RWPE2 (cell line): ENCODE data around the gene GHRL.
A peak's percentile ranks its signal among the peaks of the same experiment; 100 is the strongest.

Source experiments
- ATAC-seq: fragments of 200-7000 bp; cut with Tn5 transposase; 3 replicates; pipeline ENCODE4 v1.9.1; 2021; ENCODE audit warnings: low read depth
- DNase-seq: peaks from one replicate; pipeline ENCODE4 v3.0.0-alpha.2; 2020; ENCODE audit warnings: low spot score
- H3K27ac ChIP-seq: fragments of 450-650 bp; 2 replicates; pipeline ENCODE4 v1.5.1; 2017; ENCODE audit warnings: mild to moderate bottlenecking; ENCODE audit not compliant: poor library complexity, severe bottlenecking
- H3K27me3 ChIP-seq: fragments of 250-450 bp; sonication (Bioruptor Pico); 2 replicates; pipeline ENCODE4 v1.5.1; 2021; ENCODE audit warnings: mild to moderate bottlenecking, moderate library complexity; ENCODE audit not compliant: insufficient read depth, poor library complexity, severe bottlenecking
- H3K36me3 ChIP-seq: fragments of 250-450 bp; sonication (Bioruptor Pico); 2 replicates; pipeline ENCODE4 v1.5.1; 2020; ENCODE audit warnings: low read depth, mild to moderate bottlenecking, moderate library complexity
- H3K4me1 ChIP-seq: fragments of 250-450 bp; sonication (Bioruptor Pico); 2 replicates; pipeline ENCODE4 v1.5.1; 2021; ENCODE audit warnings: mild to moderate bottlenecking, moderate library complexity; ENCODE audit not compliant: insufficient read depth, poor library complexity, severe bottlenecking
- H3K4me3 ChIP-seq: fragments of 250-450 bp; sonication (Bioruptor Pico); 2 replicates; pipeline ENCODE4 v1.5.1; 2021; ENCODE audit warnings: mild to moderate bottlenecking, moderate library complexity; ENCODE audit not compliant: severe bottlenecking
- H3K9me3 ChIP-seq: fragments of 250-450 bp; sonication (Bioruptor Pico); 2 replicates; pipeline ENCODE4 v1.5.1; 2021; ENCODE audit warnings: mild to moderate bottlenecking, moderate library complexity; ENCODE audit not compliant: severe bottlenecking
- TF ChIP-seq, protein P1 (sequence below): fragments of 450-650 bp; IDR thresholded peaks from one replicate; pipeline ENCODE4 v1.5.1; 2017; ENCODE audit warnings: mild to moderate bottlenecking, moderate library complexity; ENCODE audit not compliant: poor library complexity, severe bottlenecking

GHRL gene

GRCh38 chr3:10251006-10251405 lies 41.7 kb downstream of the GHRL start:
- H3K4me3 ChIP-seq = no peak overlapping the region
- peaks cover 5% of the 10 kb centered on the region for H3K4me1 ChIP-seq
- TF ChIP-seq, protein P1, sequence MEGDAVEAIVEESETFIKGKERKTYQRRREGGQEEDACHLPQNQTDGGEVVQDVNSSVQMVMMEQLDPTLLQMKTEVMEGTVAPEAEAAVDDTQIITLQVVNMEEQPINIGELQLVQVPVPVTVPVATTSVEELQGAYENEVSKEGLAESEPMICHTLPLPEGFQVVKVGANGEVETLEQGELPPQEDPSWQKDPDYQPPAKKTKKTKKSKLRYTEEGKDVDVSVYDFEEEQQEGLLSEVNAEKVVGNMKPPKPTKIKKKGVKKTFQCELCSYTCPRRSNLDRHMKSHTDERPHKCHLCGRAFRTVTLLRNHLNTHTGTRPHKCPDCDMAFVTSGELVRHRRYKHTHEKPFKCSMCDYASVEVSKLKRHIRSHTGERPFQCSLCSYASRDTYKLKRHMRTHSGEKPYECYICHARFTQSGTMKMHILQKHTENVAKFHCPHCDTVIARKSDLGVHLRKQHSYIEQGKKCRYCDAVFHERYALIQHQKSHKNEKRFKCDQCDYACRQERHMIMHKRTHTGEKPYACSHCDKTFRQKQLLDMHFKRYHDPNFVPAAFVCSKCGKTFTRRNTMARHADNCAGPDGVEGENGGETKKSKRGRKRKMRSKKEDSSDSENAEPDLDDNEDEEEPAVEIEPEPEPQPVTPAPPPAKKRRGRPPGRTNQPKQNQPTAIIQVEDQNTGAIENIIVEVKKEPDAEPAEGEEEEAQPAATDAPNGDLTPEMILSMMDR = no peak
- no peaks in the 10 kb centered on the region for H3K27me3 ChIP-seq
- ATAC-seq (no peak), DNase-seq (no peak)
- H3K27ac ChIP-seq = no peak overlapping the region
- no peaks in the 10 kb centered on the region for H3K9me3 ChIP-seq
- peaks cover 27% of the 10 kb centered on the region for H3K36me3 ChIP-seq

DNA sequence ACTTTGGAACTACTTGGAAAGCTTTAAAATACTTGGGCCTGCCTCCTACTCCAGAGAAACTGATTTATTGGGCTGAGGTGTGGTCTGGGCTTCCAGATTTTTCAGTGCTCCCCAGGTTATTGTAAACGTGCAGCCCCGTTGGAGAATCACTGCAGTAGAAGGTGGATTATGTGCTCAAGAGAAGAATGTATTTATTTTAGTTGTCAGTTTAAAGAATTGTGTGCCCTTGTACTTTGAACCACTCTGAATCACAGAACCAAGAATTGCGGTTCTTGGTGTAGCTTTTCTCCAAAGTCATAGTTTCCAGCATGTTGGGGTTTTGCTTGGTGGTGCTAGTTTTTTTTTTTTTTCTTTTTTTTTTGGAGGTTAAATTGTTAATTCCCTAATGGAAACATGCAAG lies 42.9 kb downstream of the GHRL start:
- Histone ChIP-seq H3K36me3 (peaks cover 21% of the 10 kb centered on the region), H3K4me3 (peak overlapping the region; percentile 75), H3K9me3 (peaks cover 6% of the 10 kb centered on the region), H3K4me1 (peaks cover 5% of the 10 kb centered on the region), H3K27ac (no peak overlapping the region), H3K27me3 (no peaks in the 10 kb centered on the region)
- DNase-seq (no peak), ATAC-seq (no peak)
- TF ChIP-seq, protein P1 = no peak

GRCh38 chr3:10248984-10249748 lies 43.6 kb downstream of the GHRL start:
- ATAC-seq (peak; percentile 29), DNase-seq (peak; percentile 70)
- TF ChIP-seq, protein P1 = no peak
- Histone ChIP-seq H3K4me1 (peaks cover 5% of the 10 kb centered on the region), H3K9me3 (peaks cover 8% of the 10 kb centered on the region), H3K27me3 (no peaks in the 10 kb centered on the region), H3K36me3 (peaks cover 21% of the 10 kb centered on the region), H3K27ac (peak overlapping the region; percentile 54), H3K4me3 (peak overlapping the region; percentile 75)

DNA sequence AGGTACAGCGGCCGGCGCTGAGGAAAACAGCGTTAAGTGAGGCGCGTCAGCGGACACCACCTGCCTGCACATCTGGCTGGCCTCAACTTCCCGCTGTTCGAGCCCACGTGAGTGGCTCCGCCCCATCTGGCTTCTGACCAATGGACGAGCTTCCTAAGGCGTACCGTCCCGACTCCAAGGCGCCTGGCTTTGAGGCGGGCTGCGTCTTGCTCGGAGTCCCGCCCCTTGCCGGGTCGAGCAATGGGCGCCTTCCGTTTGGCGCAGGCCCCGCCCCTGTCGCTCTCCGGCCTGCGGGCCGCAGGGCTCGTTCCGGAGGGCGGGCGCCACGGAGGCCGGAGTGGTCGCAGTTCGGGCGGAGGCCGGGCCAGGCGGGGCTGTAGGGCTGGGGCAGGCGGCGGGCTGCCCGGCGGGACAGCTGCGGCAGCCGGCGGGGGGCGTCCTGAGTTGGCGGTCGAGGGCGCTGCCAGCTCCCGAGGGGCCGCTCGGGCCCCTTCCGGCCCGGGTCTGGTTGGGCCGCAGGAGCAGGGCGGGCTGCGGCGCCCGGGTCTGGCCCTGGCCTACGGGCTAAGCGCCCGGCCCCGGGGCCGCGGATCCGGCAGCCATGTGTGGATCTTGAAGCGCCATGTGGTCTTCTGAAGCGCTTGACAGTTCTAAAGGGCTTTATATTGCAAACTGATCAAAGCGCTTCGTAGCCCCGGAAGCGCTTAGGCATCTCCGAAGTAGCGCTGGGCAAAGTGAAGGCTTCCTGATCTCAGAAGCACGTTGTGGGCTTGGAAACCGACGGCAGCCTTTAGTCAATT lies 44.4 kb downstream of the GHRL start, which contains the start of gene TATDN2:
Gene TATDN2 (plus strand): TSS at position 276 of the 800 bp plus-strand sequence. CDS start 742 bp downstream, outside the sequence.
- Histone ChIP-seq H3K27ac (peak within 1 kb of the TSS; percentile 54), H3K4me1 (peaks cover 5% of the 10 kb centered on the region), H3K36me3 (peaks cover 19% of the 10 kb centered on the region), H3K4me3 (peak within 1 kb of the TSS; percentile 75), H3K27me3 (no peaks in the 10 kb centered on the region), H3K9me3 (peaks cover 8% of the 10 kb centered on the region)
- DNase-seq (peak; percentile 96), ATAC-seq (peak; percentile 94)
- TF ChIP-seq, protein P1 = no peak
